ENCODE measurements around the gene BRCA1.
"Not testable (repeated sequence)": the region's sequence is repeated elsewhere in the genome, so short reads cannot be mapped to it uniquely, and the experiment has no call there.

The BRCA1 gene

DNA sequence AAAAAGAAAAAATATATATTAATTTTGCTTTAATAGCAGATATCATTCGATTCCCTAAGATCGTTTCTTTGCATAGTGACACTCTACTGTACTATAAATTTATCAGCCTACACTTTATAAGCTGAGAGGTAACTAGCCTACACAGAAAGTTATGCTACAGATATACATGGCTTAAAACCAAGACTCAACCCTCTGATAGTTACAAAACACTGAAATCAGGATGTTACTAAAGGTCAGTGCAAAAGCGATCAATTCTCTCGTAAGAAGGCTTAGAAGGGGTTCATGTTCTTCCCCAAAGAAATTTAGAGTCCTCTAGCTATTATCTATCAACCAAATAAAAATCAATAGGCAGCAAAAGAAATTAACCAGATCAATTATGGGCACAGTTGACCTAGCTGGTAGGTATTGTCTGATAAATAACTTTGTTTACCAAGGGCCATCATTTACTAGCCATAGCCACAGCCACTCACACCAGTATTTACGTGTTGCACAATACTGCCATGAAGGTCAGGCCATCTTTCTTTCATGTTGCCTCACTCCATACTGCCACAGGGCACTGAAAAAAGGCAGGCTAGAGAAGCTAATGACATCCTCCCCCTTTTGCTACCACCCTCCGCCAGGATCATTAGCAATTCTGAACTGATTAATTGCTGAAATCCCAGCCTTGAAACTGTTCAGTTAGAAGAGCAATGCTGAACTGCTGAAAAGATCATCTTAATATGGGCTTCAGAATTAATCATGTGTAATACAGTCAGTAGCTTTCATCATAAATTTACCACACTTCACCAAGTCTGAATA is 56.4 kb downstream of the BRCA1 start:
- no peak for DNase-seq

DNA sequence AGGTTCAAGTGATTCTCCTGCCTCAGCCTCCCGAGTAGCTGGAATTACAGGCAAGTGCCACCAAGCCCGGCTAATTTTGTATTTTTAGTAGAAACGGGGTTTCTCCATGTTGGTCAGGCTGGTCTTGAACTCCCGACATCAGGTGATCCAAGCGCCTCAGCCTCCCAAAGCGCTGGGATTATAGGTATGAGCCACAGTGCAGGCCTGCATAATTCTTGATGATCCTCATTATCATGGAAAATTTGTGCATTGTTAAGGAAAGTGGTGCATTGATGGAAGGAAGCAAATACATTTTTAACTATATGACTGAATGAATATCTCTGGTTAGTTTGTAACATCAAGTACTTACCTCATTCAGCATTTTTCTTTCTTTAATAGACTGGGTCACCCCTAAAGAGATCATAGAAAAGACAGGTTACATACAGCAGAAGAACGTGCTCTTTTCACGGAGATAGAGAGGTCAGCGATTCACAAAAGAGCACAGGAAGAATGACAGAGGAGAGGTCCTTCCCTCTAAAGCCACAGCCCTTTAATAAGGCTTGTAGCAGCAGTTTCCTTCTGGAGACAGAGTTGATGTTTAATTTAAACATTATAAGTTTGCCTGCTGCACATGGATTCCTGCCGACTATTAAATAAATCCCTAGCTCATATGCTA is 62.1 kb downstream of the BRCA1 start:
- DNase-seq = no peak

DNA sequence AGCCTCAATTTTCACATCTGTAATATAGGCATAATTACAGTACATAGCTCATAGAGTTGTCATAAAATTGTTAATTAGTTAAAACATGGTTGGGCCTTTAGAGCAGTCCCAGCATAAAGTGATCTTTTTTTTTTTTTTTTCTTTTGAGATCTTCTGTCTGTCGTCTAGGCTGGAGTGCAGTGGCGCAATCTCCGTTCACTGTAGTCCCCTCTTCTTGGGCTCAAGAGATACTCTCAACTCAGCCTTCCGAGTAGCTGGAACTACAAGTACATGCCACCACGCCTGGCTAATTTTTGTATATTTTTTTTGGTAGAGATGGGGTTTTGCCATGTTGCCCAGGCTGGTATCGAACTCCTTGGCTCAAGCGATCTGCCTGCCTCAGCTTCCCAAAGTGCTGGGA is 69.1 kb downstream of the BRCA1 start:
- DNase-seq = no peak

DNA sequence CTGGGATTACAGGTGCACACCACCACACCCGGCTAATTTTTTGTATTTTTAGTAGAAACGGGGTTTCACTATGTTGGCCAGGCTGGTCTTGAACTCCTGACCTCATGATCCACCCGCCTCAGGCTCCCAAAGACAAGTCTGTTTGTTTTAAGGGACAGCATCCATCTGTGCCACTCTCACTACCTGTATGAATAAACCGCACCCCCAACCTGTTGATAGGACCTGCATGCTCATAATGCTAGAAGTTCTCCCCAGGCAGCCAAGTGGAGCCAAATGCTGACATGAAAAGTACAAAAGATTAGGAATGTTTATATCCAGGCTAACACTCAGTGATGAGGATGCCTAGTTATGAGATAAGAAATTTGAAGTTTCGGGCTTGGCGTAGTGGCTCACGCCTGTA is 72.2 kb downstream of the BRCA1 start:
- not testable (repeated sequence) for DNase-seq

DNA sequence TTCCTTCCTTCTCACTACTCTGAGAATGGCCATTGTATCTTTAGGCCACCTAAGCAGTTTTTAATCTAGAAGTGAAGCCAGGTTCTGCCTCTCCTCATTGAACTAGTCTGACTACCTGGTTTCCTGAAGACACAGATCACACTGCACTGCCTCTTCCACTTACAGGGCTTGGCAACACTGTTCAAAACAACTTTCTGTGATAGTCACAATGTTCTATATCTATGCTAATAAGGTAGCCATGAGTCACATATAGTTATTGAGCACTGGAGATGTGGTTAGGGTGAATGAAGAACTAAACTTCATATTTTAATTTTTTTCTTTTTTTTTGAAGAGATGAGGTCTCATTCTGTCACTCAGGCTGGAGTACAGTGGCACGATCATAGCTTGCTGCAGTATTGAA is 73.2 kb downstream of the BRCA1 start:
- no peak for DNase-seq

DNA sequence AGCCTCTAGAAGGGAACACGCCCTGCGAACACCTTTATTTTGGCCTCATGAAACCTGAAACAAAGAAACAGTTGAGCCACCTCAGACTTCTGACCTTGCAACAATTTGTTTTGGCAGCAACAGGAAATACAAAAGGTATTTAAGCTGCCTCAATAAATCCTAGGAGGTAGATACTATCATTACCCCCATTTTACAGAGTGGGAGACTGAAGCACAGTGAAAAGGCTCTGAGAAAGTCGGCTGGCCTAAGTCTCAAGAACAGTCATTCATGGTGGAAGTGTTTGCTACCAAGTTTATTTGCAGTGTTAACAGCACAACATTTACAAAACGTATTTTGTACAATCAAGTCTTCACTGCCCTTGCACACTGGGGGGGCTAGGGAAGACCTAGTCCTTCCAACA is 81.1 kb downstream of the BRCA1 start:
- DNase-seq = no peak

DNA sequence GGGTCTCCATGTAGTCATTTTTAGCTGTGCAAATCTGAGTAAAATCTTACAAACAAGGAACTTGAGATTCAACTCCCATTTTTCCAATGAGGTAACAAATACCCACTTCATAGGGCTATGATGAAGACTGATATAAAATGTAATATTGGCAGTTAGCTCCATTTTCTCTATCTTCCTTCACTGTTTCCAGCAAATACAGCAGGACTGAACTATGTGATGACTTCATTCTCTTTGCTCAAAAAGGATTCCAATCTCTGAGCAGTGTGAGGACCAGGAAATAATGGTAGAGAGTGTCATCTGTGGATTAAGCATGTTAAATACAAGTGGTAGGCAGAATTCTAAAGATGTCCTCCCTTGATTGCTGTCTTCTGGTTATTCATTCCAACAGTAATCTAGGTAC is 81.9 kb downstream of the BRCA1 start:
- DNase-seq = no peak

DNA sequence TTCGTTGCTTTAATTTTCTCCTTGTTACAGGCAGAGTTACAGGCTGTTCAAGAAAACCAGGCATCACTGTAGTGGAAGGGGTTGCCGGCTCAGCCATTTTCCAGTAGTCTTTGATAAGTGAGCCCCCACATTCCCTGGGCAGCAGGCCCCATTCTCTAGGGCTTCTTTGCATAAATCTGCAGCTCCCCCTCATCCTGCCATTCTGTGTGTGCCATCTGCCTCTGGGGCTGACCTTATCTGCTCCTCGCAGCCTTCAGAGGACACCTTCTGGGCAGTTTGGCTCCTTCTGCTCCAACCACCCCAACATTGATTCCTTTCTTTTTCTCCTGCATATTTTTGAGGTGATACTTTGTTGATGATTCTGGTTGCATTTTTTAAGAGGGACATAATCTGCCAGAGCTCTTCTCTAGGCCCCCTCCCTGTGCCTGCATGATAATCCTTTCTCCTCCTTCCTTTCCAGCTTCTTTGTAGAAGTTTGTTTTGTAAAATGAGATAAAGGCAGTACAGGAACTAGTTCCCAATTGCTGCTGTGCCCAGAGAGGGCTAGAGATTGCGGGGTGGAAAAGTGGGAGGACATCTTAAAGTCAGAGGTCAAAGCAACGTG is 83.0 kb downstream of the BRCA1 start:
- no peak for DNase-seq

DNA sequence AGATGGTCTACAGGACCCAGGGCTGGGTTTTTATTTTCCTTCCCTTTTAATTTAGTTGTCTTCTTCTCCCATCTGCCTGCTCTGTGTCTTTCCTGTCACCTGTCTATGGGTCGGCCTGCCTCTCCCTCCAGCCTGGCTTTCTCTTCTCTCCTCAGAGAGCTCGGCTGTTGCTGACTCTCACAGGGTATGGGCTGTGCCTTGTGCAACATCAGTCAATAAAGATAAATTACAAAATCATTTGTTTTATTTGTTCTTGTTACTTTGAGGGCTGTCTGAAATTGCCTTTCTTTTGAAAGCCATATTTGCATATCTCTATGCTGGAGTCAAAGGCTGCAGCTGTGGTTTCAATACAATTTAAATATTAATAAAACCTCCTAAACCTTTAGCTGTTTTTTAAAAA is 84.5 kb downstream of the BRCA1 start:
- no peak for DNase-seq

DNA sequence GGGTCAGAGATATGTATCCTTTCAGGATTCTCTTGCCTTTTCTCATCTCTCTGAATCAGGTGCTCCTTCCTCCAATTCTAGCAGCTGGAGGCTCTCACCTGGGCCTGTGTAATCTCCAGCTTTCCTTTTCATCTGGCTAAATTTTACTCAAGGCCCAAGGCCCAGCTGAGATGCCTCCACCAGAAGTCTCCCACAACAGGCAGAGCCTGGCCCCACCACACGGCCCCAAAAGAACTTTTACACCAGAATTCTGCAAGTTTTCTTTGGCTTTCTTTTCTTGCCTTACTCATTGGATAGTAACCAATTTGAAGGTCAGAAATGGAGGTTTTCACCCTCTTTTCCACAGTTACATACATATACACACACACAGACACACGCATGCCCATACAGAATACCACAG is 85.5 kb downstream of the BRCA1 start:
- DNase-seq = no peak

DNA sequence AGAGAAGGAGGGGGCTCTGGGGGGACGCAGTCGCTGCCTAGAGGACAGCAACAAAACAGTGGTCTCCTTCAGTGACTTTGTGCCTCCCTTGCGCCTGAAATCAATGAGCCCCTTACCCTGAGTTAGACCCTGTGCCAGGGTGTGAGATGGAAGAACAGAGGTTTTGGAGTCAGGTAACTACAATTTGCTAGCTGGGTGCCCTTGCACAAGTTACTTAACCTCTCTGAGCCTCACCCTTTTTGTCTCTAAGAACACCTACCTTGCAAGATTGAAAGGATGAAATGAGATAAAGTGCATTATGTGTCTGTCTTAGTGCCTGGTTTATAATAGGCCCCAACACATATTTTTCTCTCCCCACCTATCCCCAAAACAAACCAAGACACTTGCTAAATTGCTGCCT is 90.3 kb downstream of the BRCA1 start:
- no peak for DNase-seq

DNA sequence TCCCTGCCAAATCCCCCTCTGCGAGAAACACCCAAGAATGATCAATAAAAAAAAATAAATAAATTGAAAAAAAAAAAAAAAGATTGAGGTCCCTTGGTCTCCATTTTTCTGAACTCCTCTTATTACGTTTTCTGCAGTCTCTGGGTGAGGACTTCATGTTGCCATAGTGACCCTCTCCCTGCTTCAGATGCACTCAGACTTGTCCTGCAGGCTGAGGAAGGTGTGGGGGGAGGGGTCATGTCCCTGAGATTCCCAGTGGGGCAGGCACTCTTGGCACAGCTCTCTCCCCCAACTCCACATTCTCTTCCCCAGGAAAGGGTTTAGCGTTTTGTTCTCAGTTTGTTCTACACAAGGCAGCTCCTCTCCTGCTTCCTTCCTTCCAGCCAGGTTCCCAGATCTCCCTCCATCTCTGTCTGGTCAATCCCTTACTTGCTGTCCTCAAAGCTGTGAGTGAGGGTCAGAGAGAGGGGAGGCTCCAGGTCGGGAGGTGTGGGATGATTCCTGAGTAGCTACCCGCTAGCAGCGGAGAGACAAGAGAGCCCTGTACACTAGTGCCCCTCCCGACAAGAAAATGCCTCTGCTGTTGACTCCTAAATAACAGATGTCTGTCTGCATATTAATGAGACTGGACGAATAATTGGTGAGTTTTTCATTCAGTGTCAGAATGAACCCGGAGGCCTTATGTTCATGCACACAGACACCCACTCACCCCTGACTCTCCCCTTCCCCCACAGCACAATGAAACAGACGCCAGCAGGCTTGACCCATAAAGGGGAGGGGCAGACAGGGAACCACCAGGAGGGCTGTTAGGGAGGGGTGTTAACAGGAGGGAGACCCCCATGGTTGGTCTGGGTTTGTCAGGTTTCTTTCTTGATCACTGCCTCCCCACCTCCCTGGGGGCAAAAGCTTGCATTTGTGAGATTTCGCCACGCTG is 90.9 kb downstream of the BRCA1 start:
- no peak for DNase-seq

DNA sequence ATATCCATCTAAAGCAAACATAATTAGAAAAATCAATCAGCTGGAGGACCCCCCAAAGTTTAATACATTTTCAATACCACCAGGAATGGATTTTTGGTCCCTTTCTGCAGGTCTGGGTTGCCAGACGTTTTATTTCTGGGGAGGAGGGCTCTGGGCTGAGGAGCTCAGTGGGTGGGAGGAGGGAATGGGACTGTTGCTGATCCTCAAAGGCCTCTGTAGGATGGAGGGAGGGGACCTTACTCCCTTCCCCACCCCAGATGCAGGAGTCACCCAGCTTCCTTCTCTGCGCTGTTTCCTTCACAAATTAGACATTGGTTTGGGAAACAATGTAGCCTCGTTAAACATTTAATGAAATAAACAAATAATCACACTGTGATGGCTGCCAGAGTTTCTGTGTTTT is 93.5 kb downstream of the BRCA1 start:
- DNase-seq = no peak

DNA sequence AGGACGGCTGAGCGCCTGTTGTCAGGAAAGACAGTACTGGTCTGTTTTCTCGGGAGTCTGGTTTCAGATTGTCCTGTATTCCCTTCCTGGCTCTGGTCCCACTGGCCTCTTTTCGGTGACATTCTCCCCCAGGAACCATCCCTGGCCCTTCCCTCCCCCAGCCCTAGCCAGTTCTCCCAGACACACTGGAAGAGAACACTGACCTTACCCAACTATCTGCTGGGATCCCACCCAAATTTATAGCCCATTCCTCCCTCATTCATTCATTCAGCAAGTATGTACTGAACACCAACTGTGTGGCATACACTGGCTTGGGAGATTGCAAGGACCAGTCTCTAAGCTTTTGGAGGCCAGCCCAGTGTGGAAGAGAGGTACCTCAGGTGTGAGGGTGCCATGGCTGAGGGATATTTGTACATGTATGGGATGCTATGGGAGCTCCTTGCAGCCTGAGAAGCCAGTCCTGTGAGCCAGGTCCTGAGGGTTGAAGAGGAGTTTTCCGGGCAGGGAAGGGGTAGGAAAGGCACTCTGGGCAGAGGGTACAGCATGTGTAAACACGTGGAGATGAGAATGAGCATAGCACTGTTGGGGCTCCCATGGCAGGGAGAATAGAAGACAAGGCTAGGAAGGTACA is 94.9 kb downstream of the BRCA1 start:
- DNase-seq = no peak

DNA sequence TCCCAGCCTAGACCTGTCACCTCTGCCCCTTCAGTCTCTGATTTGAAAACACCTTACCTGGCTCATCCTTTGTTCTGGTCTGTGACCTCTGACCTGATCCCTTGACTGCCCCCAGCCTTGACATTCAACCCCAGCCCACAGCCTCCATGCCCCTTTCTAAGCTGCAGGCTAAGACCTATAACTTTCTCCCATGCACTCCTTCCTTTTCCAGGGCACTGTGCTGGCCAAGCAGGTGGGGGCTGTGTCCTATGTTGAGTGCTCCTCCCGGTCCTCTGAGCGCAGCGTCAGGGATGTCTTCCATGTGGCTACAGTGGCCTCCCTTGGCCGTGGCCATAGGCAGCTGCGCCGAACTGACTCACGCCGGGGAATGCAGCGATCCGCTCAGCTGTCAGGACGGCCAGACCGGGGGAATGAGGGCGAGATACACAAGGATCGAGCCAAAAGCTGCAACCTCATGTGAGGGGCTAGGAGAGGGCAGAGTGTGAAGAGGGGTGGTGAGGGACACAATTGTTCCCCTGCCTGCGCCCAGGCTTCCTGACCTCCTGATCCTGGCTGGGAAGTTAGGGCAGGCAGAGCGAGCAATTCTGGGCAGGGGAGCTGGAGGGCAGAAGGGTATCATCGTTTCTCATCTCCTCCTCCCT is 96.8 kb downstream of the BRCA1 start:
- DNase-seq = no peak

DNA sequence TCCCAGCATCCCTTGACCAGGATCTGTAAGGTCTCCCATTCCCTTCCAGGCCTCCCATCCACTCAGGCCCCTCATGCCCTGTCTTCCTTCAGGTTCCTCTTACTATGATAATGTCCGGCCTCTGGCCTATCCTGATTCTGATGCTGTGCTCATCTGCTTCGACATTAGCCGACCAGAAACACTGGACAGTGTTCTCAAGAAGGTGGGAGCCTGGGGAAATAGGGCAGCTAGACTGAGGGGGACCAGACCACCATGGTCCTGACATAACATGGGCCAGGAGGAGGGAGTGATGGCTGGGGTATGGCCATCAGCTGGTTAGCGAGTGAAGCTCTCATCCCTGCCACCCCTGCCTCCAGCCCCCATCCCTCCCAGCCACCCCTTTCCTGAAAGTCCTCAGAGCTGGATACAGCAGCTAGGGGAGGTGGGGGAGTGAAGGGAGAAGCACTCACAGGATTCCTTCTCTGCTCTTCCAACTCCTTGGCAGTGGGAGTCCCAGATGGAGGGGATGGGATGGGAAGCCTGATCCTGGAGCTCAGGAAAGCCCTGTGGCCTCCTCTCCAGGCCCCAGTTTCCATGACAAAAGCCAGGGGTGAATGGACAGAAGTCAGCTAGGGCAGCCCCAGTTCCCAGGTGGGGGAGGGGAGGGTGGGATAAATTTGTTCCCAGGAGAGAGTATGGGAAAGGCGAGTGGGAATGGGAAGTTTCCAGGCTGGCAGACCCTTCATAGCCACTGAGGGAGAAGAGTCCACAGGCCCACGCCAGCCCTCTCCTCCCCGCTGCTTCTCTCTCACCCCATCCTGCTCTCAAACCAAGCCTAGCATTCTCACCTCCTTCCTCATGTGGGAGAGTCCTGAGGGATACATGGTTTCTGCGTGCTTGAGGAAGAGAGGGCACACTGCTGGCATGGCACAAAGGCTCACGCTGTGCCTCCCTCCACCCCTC is 97.8 kb downstream of the BRCA1 start:
- DNase-seq = no peak

DNA sequence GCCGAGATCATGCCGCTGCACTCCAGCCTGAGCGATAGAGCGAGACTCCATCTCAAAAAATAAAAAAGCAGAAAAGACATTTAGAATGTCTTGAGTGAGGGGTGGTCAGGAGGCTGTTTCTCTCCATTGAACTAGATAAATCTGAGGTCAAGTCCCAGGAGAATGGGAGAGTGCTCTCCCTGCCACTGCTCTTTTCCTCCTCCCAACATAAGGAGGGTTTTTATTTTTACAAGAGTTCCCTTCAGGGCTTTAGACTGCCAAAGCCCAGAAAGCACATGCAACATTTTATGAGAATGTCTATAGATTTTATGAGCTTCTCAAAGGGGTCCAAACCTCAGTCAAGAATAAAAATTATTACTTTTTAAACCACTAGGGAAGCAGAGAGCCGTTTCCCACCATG is 98.6 kb downstream of the BRCA1 start:
- no peak for DNase-seq

DNA sequence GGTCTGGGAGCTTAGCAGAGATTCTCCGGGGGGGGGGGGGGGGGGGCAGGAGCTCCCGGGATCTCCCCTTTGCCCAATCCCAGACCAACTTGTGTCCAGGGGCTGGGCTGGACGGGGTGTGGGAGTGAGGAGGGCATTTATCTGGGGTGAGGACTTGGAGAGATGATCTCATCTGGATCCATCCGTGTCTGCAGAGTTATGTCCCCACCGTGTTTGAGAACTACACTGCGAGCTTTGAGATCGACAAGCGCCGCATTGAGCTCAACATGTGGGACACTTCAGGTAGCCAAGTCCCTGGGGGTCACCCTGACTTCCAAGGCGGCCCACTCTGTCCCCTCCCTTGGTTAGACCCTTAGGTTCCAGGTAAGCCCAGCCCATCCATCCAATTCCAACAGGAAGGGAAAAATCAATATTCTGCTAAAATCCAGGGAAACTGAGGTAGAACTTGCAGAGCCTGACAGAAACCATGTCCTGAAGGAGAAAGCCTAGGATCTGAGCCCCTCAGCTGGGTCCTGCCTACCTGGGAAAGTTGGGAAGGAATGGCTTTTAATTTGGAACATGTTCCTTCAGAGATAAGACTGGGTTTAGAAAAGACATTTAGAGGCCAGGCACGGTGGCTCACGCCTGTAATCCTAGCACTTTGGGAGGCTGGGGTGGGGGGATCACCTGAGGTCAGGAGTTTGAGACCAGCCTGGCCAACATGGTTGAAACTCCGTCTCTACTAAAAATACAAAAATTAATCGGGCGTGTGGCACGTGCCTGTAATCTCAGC is 99.2 kb downstream of the BRCA1 start:
- no peak for DNase-seq

DNA sequence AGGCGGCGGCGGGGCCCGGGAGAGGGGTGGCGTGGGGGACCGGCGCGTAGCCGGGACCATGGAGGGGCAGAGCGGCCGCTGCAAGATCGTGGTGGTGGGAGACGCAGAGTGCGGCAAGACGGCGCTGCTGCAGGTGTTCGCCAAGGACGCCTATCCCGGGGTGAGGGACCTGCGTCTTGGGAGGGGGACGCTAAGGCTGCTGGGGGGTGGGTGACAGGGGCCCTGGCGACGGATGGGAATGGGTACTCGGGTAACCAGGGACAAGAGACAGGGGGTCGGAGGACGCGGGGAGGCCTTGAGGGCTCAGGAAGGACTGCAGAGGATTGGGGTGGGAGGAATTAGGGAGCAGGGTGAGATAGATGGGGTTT is 99.9 kb downstream of the BRCA1 start:
- no peak for DNase-seq
